ENCODE results near the gene EPHA2.
"Not testable (repeated sequence)": the region's sequence is repeated elsewhere in the genome, so short reads cannot be mapped to it uniquely, and the experiment has no call there.

Gene EPHA2

GRCh38 chr1:16167331-16168143, 11.7 kb upstream of the EPHA2 start:
- peak in 1 of 2 experiments; percentile 45 for DNase-seq

- DNase-seq: no peak
Observed at GRCh38 chr1:16166117-16166516, 10.2 kb upstream of the EPHA2 start.

GRCh38 chr1:16165548-16165947, 9.7 kb upstream of the EPHA2 start:
- DNase-seq: no peak

GRCh38 chr1:16165073-16165364, 9.2 kb upstream of the EPHA2 start:
- no peak for DNase-seq

GRCh38 chr1:16164213-16165072, 8.6 kb upstream of the EPHA2 start:
- peak in 1 of 2 experiments; percentile 35 for DNase-seq

- DNase-seq: not testable (repeated sequence)
Observed at GRCh38 chr1:16163608-16164212, 7.8 kb upstream of the EPHA2 start.

- DNase-seq: no peak
Observed at GRCh38 chr1:16162163-16162822, 6.4 kb upstream of the EPHA2 start.

- no peak for DNase-seq
Observed at GRCh38 chr1:16161717-16162116, 5.8 kb upstream of the EPHA2 start.

GRCh38 chr1:16158993-16159831, 3.3 kb upstream of the EPHA2 start:
- DNase-seq: no peak

- no peak for DNase-seq
Observed at GRCh38 chr1:16158025-16158424, 2.2 kb upstream of the EPHA2 start.

GRCh38 chr1:16156848-16157495, 1.1 kb upstream of the EPHA2 start:
- DNase-seq: no peak

- no peak for DNase-seq
Observed at GRCh38 chr1:16153999-16154673, 1.7 kb downstream of the EPHA2 start.

- DNase-seq: no peak
Observed at GRCh38 chr1:16153096-16153998, 2.5 kb downstream of the EPHA2 start.

- no peak for DNase-seq
Observed at GRCh38 chr1:16152481-16153087, 3.3 kb downstream of the EPHA2 start.

GRCh38 chr1:16151995-16152384, 3.9 kb downstream of the EPHA2 start:
- no peak for DNase-seq

- no peak for DNase-seq
Observed at GRCh38 chr1:16151196-16151994, 4.5 kb downstream of the EPHA2 start.

- DNase-seq: no peak
Observed at GRCh38 chr1:16150508-16150907, 5.4 kb downstream of the EPHA2 start.

GRCh38 chr1:16149702-16150488, 6.0 kb downstream of the EPHA2 start:
- DNase-seq: no peak

All from SW 1271 (cell line).